GM23248 (cell line): ENCODE results near the gene EZR.

Source experiments
- EZH2 ChIP-seq: fragments of 200-600 bp; sonication (generic); IDR thresholded peaks from 2 replicates; pipeline ENCODE4 v1.6.1; 2018; ENCODE audit warnings: antibody characterized with exemption, mild to moderate bottlenecking; ENCODE audit not compliant: insufficient read depth, poor library complexity, severe bottlenecking
- EZH2phosphoT487 ChIP-seq: fragments of 200-600 bp; sonication (generic); IDR thresholded peaks from 2 replicates; pipeline ENCODE4 v1.6.1; 2018; ENCODE audit warnings: antibody characterized with exemption, moderate library complexity, mild to moderate bottlenecking, low read depth; ENCODE audit not compliant: insufficient read depth

DNA sequence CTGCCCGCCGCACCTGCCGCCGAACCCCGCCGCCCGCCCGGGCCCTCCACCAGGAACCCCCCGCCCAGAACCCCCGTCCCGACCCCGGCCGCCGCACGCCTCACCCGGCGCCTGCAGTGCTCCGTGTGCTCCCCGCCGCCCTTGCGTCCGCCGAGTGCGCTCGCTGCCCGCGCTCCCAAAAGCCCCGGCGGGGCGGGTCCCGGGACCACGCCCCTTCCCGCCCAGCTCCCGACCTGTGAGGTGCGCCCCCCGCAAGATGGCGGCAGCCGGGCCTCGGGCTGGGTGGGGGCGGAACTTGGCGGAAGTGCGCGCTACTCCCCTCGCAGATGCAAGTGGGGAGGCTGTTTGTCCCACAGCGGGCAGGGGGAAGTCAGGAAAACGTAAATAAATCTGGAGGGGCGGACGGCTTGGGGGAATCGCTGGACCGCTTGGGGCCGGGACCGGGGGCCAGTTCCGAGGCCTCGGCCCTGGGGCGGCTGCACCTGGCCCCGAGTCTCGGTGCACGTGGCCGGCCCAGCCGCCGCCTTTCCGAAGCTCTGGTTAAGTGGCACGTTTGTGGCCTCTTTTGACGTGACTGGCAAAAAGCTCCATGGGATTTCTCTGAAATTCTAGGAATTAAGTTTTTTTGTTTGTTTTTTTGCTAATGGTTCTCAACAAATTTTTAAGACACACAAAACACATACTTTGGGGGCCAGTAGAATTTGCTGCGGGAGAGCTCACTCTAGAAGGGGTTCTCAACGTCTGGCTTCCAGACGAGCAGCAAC, at the start of gene EZR:
- no peak for TF ChIP-seq EZH2phosphoT487
- no peak for TF ChIP-seq EZH2
